GM23338 (cell line): ENCODE measurements around the gene LITAF. TPM values are rescaled to one million over a fixed set of nuclear protein-coding genes. Genes with fewer than 3 reads are reported as not detected.

ENCODE experiments used
- ATAC-seq: fragments of 200-7000 bp; cut with Tn5 transposase; 3 replicates; pipeline ENCODE4 v1.9.1; 2020
- DNase-seq: peaks from one replicate; pipeline ENCODE4 v3.0.0-alpha.2; 2015; ENCODE audit warnings: low spot score
- H2AFZ ChIP-seq: fragments of 200-600 bp; sonication (generic); 2 replicates; pipeline ENCODE4 v1.8.0; 2016; ENCODE audit warnings: antibody characterized with exemption, mild to moderate bottlenecking, moderate library complexity
- H3F3A ChIP-seq: fragments of 200-600 bp; sonication (generic); replicated peaks from 2 replicates; pipeline ENCODE4 v1.8.0; 2017; ENCODE audit warnings: antibody characterized with exemption, mixed run types, low read depth
- H3K27ac ChIP-seq: fragments of 200-600 bp; sonication (generic); 2 replicates; pipeline ENCODE4 v1.6.1; 2016; ENCODE audit warnings: low read depth
- H3K27me3 ChIP-seq: fragments of 200-600 bp; sonication (generic); 2 replicates; pipeline ENCODE4 v1.8.0; 2016; ENCODE audit warnings: mild to moderate bottlenecking, mixed run types, moderate library complexity; ENCODE audit not compliant: insufficient read depth
- H3K36me3 ChIP-seq: fragments of 200-600 bp; sonication (generic); 2 replicates; pipeline ENCODE4 v1.8.0; 2016; ENCODE audit warnings: mild to moderate bottlenecking; ENCODE audit not compliant: insufficient read depth
- H3K4me1 ChIP-seq: fragments of 200-600 bp; sonication (generic); 2 replicates; pipeline ENCODE4 v1.8.0; 2016; ENCODE audit warnings: mild to moderate bottlenecking, moderate library complexity; ENCODE audit not compliant: insufficient read depth
- H3K4me2 ChIP-seq: fragments of 200-600 bp; sonication (generic); 2 replicates; pipeline ENCODE4 v1.7.1; 2017; ENCODE audit warnings: mixed run types
- H3K4me3 ChIP-seq: fragments of 200-600 bp; sonication (generic); 2 replicates; pipeline ENCODE4 v1.6.1; 2016; ENCODE audit warnings: mixed run types
- H3K79me2 ChIP-seq: fragments of 200-600 bp; sonication (generic); replicated peaks from 2 replicates; pipeline ENCODE4 v1.8.0; 2017; ENCODE audit warnings: mild to moderate bottlenecking; ENCODE audit not compliant: insufficient read depth
- H3K9me2 ChIP-seq: fragments of 200-600 bp; sonication (generic); 2 replicates; pipeline ENCODE4 v1.8.0; 2017; ENCODE audit not compliant: insufficient read depth
- H4K20me1 ChIP-seq: fragments of 200-600 bp; sonication (generic); replicated peaks from 2 replicates; pipeline ENCODE4 v1.8.0; 2017; ENCODE audit warnings: mild to moderate bottlenecking; ENCODE audit not compliant: insufficient read depth
- H3K27ac Mint-ChIP-seq: 2 replicates; pipeline ENCODE4 v1.8.0; 2020; ENCODE audit warnings: inconsistent platforms, mild to moderate bottlenecking, moderate library complexity, mixed read lengths
- H3K27me3 Mint-ChIP-seq: 3 replicates; pipeline ENCODE4 v1.8.0; 2022; ENCODE audit warnings: low read depth, mild to moderate bottlenecking, moderate library complexity, mixed read lengths, inconsistent platforms; ENCODE audit not compliant: insufficient read depth, poor library complexity
- H3K36me3 Mint-ChIP-seq: 3 replicates; pipeline ENCODE4 v1.8.0; 2021; ENCODE audit warnings: low read depth, mild to moderate bottlenecking, inconsistent platforms, moderate library complexity, mixed read lengths
- H3K4me1 Mint-ChIP-seq: 3 replicates; pipeline ENCODE4 v1.8.0; 2020; ENCODE audit warnings: mild to moderate bottlenecking, inconsistent platforms, mixed read lengths
- H3K4me3 Mint-ChIP-seq: 3 replicates; pipeline ENCODE4 v1.8.0; 2021; ENCODE audit warnings: moderate library complexity, mild to moderate bottlenecking, inconsistent platforms, mixed read lengths
- H3K9me3 Mint-ChIP-seq: 3 replicates; pipeline ENCODE4 v1.8.0; 2020; ENCODE audit warnings: moderate library complexity, mild to moderate bottlenecking, inconsistent platforms, mixed read lengths
- CREB1 ChIP-seq: fragments of 250-450 bp; sonication (Bioruptor Pico); IDR thresholded peaks from 2 replicates; pipeline ENCODE4 v1.5.0; 2020; ENCODE audit warnings: low read depth, mild to moderate bottlenecking, moderate library complexity
- CTCF ChIP-seq, 2 experiments: fragments of 200-600 bp in 1 of 2; sonication (generic) in 1 of 2; conservative IDR thresholded peaks; 2 replicates each; pipeline versions ENCODE4 v1.5.1 to v1.6.1; 2016 to 2017; ENCODE audit warnings: antibody characterized with exemption in 2 of 2, low read depth in 2 of 2, mild to moderate bottlenecking in 2 of 2, moderate library complexity in 1 of 2
- ETS1 ChIP-seq: IDR thresholded peaks from 2 replicates; pipeline ENCODE4 v1.6.1; 2016; ENCODE audit warnings: antibody characterized with exemption
- EZH2 ChIP-seq: fragments of 200-600 bp; sonication (generic); IDR thresholded peaks from one replicate; pipeline ENCODE4 v1.8.0; 2017; ENCODE audit warnings: antibody characterized with exemption, mild to moderate bottlenecking, low read depth; ENCODE audit not compliant: unreplicated experiment
- EZH2phosphoT487 ChIP-seq: fragments of 200-600 bp; sonication (generic); IDR thresholded peaks from one replicate; pipeline ENCODE4 v1.8.1; 2018; ENCODE audit warnings: antibody characterized with exemption; ENCODE audit not compliant: unreplicated experiment
- JUNB ChIP-seq: IDR thresholded peaks from one replicate; pipeline ENCODE4 v1.6.1; 2016; ENCODE audit warnings: antibody characterized with exemption; ENCODE audit not compliant: unreplicated experiment
- NANOG ChIP-seq: IDR thresholded peaks from 2 replicates; pipeline ENCODE4 v1.6.1; 2016; ENCODE audit warnings: antibody characterized with exemption, borderline replicate concordance
- POLR2AphosphoS5 ChIP-seq: IDR thresholded peaks from 2 replicates; pipeline ENCODE4 v1.6.1; 2016; ENCODE audit warnings: antibody characterized with exemption, low read depth
- REST ChIP-seq: IDR thresholded peaks from one replicate; pipeline ENCODE4 v1.6.1; 2018; ENCODE audit warnings: antibody characterized with exemption; ENCODE audit not compliant: unreplicated experiment
- STAT1 ChIP-seq: IDR thresholded peaks from one replicate; pipeline ENCODE4 v1.6.1; 2016; ENCODE audit warnings: antibody characterized with exemption; ENCODE audit not compliant: unreplicated experiment
- ZNF114 ChIP-seq: fragments of 250-450 bp; sonication (Bioruptor Pico); IDR thresholded peaks from 2 replicates; pipeline ENCODE4 v1.5.0; 2020; ENCODE audit warnings: mild to moderate bottlenecking, moderate library complexity
- ZNF331 ChIP-seq: fragments of 250-450 bp; sonication (Bioruptor Pico); IDR thresholded peaks from 2 replicates; pipeline ENCODE4 v1.5.0; 2020; ENCODE audit warnings: low read depth, mild to moderate bottlenecking, moderate library complexity
- ZNF462 ChIP-seq: fragments of 250-450 bp; sonication (Bioruptor Pico); IDR thresholded peaks from 2 replicates; pipeline ENCODE4 v1.5.0; 2020; ENCODE audit warnings: mild to moderate bottlenecking, moderate library complexity
- polyA plus RNA-seq: library from polyadenylated mRNA; unstranded; fragments of >200 nt; fragmentation: Nextera tagmentation; extraction: Ambion mirVana; gene quantifications from 2 replicates; pipeline ENCODE4 v1.2.1, GENCODE V29; 2016
- total RNA-seq: library from RNA; depleted of rRNA; stranded (reverse); fragments of >200 nt; shearing (Covaris generic); gene quantifications from 2 replicates; pipeline ENCODE4 v1.2.3, GENCODE V29; 2014

The LITAF gene
- total and polyA plus RNA-seq, 2 experiments from 2014 or later = 131 to 158 TPM

- DNase-seq (no peak), ATAC-seq (no peak)
- H3K9me3 Mint-ChIP-seq = peaks cover 3% of the 10 kb centered on the region; the same call in 2 of the 3 replicates
- no peaks in the 10 kb centered on the region for H3K79me2 ChIP-seq
- H3K4me3 ChIP-seq = no peak overlapping the region
- H3K9me2 ChIP-seq = no peaks in the 10 kb centered on the region
- no peaks in the 10 kb centered on the region for H3K36me3 ChIP-seq
- no peaks in the 10 kb centered on the region for H3K36me3 Mint-ChIP-seq
- H3K4me1 ChIP-seq = peaks cover 32% of the 10 kb centered on the region
- H3K27me3 Mint-ChIP-seq = peaks cover 10% of the 10 kb centered on the region
- H3K27ac ChIP-seq = no peak overlapping the region
- no peak overlapping the region for H3K4me2 ChIP-seq
- peaks cover 10% of the 10 kb centered on the region for H3F3A ChIP-seq
- no peaks in the 10 kb centered on the region for H4K20me1 ChIP-seq
- no peaks in the 10 kb centered on the region for H3K27me3 ChIP-seq
- no peak overlapping the region for H2AFZ ChIP-seq
- no peak overlapping the region for H3K4me3 Mint-ChIP-seq
- TF ChIP-seq ZNF462 (no peak), ETS1 (no peak), EZH2phosphoT487 (no peak), ZNF331 (CRISPR knock-in tag) (no peak), CREB1 (CRISPR knock-in tag) (no peak), JUNB (no peak), ZNF114 (CRISPR knock-in tag) (no peak), EZH2 (no peak), POLR2AphosphoS5 (no peak), STAT1 (no peak), NANOG (no peak), REST (no peak), CTCF (conservative IDR thresholded peaks at IDR 0.05; ENCODE audit: low read depth in 2 of 2) (no peak)
- no peak overlapping the region for H3K27ac Mint-ChIP-seq
- H3K4me1 Mint-ChIP-seq = peaks cover 24% of the 10 kb centered on the region
Measured at GRCh38 chr16:11593581-11593980, 6.9 kb upstream of the LITAF start.
